ENCODE results near the gene WDR76. TPM values are rescaled to one million over a fixed set of nuclear protein-coding genes. Genes with fewer than 3 reads are reported as not detected.

Gene WDR76
- total and polyA plus RNA-seq, 2 donors from 2014 or later: 0.73 to 4.8 TPM

- Histone ChIP-seq H3K4me1 (ENCODE audit: control insufficient read depth in 2 of 3, insufficient read depth in 2 of 3, low read depth in 1 of 3, low read length in 3 of 3) (peaks cover 0 to 8% (median 3%) of the 10 kb centered on the region in 3 donors), H3K27ac (ENCODE audit: low read depth in 2 of 2, low read length in 2 of 2) (no peak overlapping the region)
- no peak for FAIRE-seq
These were observed 87.1 kb downstream of the WDR76 start for GRCh38 chr15:43913941-43914340.

GRCh38 chr15:43915631-43916325 lies 89.0 kb downstream of the WDR76 start:
- no peak overlapping the region for H3K9ac ChIP-seq (ENCODE audit: low read length in 3 of 3)
- FAIRE-seq: no peak
- DNase-seq: peak in 2 of 5 donors; percentile 18 to 19

More at GRCh38 chr15:43913941-43914340, 87.1 kb downstream of the WDR76 start:
- H3K9me3 ChIP-seq (ENCODE audit: control insufficient read depth in 2 of 3, insufficient read depth in 1 of 3, low read length in 3 of 3): no peaks in the 10 kb centered on the region
- no peaks in the 10 kb centered on the region for H3K27me3 ChIP-seq (ENCODE audit: control insufficient read depth, insufficient read depth, low read length)
- no peak overlapping the region for H3K4me3 ChIP-seq (ENCODE audit: low read length in 3 of 3)
- no peaks in the 10 kb centered on the region for H3K36me3 ChIP-seq (ENCODE audit: control insufficient read depth in 2 of 3, insufficient read depth in 3 of 3, low read length in 3 of 3)
- no peak for DNase-seq
- no peak for TF ChIP-seq CTCF (IDR thresholded peaks at IDR 0.05; ENCODE audit: borderline replicate concordance, extremely low read depth, insufficient read depth)
- intact Hi-C loops (cut with DNase I): no loop called here
- H3K9ac ChIP-seq (ENCODE audit: low read length in 3 of 3): no peak overlapping the region

GRCh38 chr15:43916326-43916660 lies 89.5 kb downstream of the WDR76 start:
- H3K36me3 ChIP-seq (ENCODE audit: control insufficient read depth in 2 of 3, insufficient read depth in 3 of 3, low read length in 3 of 3): no peaks in the 10 kb centered on the region
- H3K27me3 ChIP-seq (ENCODE audit: control insufficient read depth, insufficient read depth, low read length): no peaks in the 10 kb centered on the region
- H3K9me3 ChIP-seq (ENCODE audit: control insufficient read depth in 2 of 3, insufficient read depth in 1 of 3, low read length in 3 of 3): no peaks in the 10 kb centered on the region
- H3K27ac ChIP-seq (ENCODE audit: low read depth in 2 of 2, low read length in 2 of 2): no peak overlapping the region
- H3K9ac ChIP-seq (ENCODE audit: low read length in 3 of 3): no peak overlapping the region
- FAIRE-seq (no peak), DNase-seq (no peak)
- peaks cover 0 to 8% (median 3%) of the 10 kb centered on the region in 3 donors for H3K4me1 ChIP-seq (ENCODE audit: control insufficient read depth in 2 of 3, insufficient read depth in 2 of 3, low read depth in 1 of 3, low read length in 3 of 3)
- intact Hi-C loops (cut with DNase I): no loop called here
- H3K4me3 ChIP-seq (ENCODE audit: low read length in 3 of 3): no peak overlapping the region
- no peak for TF ChIP-seq CTCF (IDR thresholded peaks at IDR 0.05; ENCODE audit: borderline replicate concordance, extremely low read depth, insufficient read depth)

More at GRCh38 chr15:43915631-43916325, 89.0 kb downstream of the WDR76 start:
- no peaks in the 10 kb centered on the region for H3K27me3 ChIP-seq (ENCODE audit: control insufficient read depth, insufficient read depth, low read length)
- no peaks in the 10 kb centered on the region for H3K9me3 ChIP-seq (ENCODE audit: control insufficient read depth in 2 of 3, insufficient read depth in 1 of 3, low read length in 3 of 3)
- H3K4me3 ChIP-seq (ENCODE audit: low read length in 3 of 3): no peak overlapping the region
- H3K36me3 ChIP-seq (ENCODE audit: control insufficient read depth in 2 of 3, insufficient read depth in 3 of 3, low read length in 3 of 3): no peaks in the 10 kb centered on the region
- no peak for TF ChIP-seq CTCF (IDR thresholded peaks at IDR 0.05; ENCODE audit: borderline replicate concordance, extremely low read depth, insufficient read depth)
- peaks cover 0 to 8% (median 3%) of the 10 kb centered on the region in 3 donors for H3K4me1 ChIP-seq (ENCODE audit: control insufficient read depth in 2 of 3, insufficient read depth in 2 of 3, low read depth in 1 of 3, low read length in 3 of 3)
- H3K27ac ChIP-seq (ENCODE audit: low read depth in 2 of 2, low read length in 2 of 2): no peak overlapping the region
- intact Hi-C loops (cut with DNase I): no loop called here

Small RNA genes within 50 kb of the gene (microRNA-seq; reads per million reads assigned to microRNA genes)
- gene MIR1282: not detected

Other genes with a start within 250 kb of the WDR76 start
- gene PPIP5K1, start 236.8 kb upstream of the WDR76 start, total RNA-seq: 64.6 TPM
- gene PPIP5K1, start 236.8 kb upstream of the WDR76 start, polyA plus RNA-seq (ENCODE audit: insufficient read depth, low read depth, low replicate concordance): 7.7 TPM
- gene CKMT1B, start 233.0 kb upstream of the WDR76 start, total RNA-seq: 14.5 TPM
- gene CKMT1B, start 233.0 kb upstream of the WDR76 start, polyA plus RNA-seq (ENCODE audit: insufficient read depth, low read depth, low replicate concordance): 9.2 TPM
- 0.19 TPM for gene STRC, start 208.2 kb upstream of the WDR76 start, total RNA-seq
- 0.22 TPM for gene STRC, start 208.2 kb upstream of the WDR76 start, polyA plus RNA-seq (ENCODE audit: insufficient read depth, low read depth, low replicate concordance)
- gene CATSPER2, start 178.2 kb upstream of the WDR76 start, total RNA-seq: 6.5 TPM
- 1.9 TPM for gene CATSPER2, start 178.2 kb upstream of the WDR76 start, polyA plus RNA-seq (ENCODE audit: insufficient read depth, low read depth, low replicate concordance)
- 15.1 TPM for gene CKMT1A, start 133.1 kb upstream of the WDR76 start, total RNA-seq
- 19.9 TPM for gene CKMT1A, start 133.1 kb upstream of the WDR76 start, polyA plus RNA-seq (ENCODE audit: insufficient read depth, low read depth, low replicate concordance)
- gene PDIA3, start 80.6 kb upstream of the WDR76 start, total RNA-seq: 404 TPM
- 414 TPM for gene PDIA3, start 80.6 kb upstream of the WDR76 start, polyA plus RNA-seq (ENCODE audit: insufficient read depth, low read depth, low replicate concordance)
- 2.5 TPM for gene ELL3, start 50.0 kb upstream of the WDR76 start, total RNA-seq
- gene ELL3, start 50.0 kb upstream of the WDR76 start, polyA plus RNA-seq (ENCODE audit: insufficient read depth, low read depth, low replicate concordance): 2.7 TPM
- gene SERF2, start 34.7 kb upstream of the WDR76 start, total RNA-seq: 788 TPM
- 2,452 TPM for gene SERF2, start 34.7 kb upstream of the WDR76 start, polyA plus RNA-seq (ENCODE audit: insufficient read depth, low read depth, low replicate concordance)
- gene SERINC4, start 26.8 kb upstream of the WDR76 start, total RNA-seq: 0.13 TPM
- gene SERINC4, start 26.8 kb upstream of the WDR76 start, polyA plus RNA-seq (ENCODE audit: insufficient read depth, low read depth, low replicate concordance): 0.47 TPM
- gene HYPK, start 26.4 kb upstream of the WDR76 start, total RNA-seq: 10.2 TPM
- gene HYPK, start 26.4 kb upstream of the WDR76 start, polyA plus RNA-seq (ENCODE audit: insufficient read depth, low read depth, low replicate concordance): 7.7 TPM
- gene MFAP1, start 2.3 kb upstream of the WDR76 start, total RNA-seq: 25.3 TPM
- 28.1 TPM for gene MFAP1, start 2.3 kb upstream of the WDR76 start, polyA plus RNA-seq (ENCODE audit: insufficient read depth, low read depth, low replicate concordance)